Measurements from ENCODE around the gene HOXA11.

DNA sequence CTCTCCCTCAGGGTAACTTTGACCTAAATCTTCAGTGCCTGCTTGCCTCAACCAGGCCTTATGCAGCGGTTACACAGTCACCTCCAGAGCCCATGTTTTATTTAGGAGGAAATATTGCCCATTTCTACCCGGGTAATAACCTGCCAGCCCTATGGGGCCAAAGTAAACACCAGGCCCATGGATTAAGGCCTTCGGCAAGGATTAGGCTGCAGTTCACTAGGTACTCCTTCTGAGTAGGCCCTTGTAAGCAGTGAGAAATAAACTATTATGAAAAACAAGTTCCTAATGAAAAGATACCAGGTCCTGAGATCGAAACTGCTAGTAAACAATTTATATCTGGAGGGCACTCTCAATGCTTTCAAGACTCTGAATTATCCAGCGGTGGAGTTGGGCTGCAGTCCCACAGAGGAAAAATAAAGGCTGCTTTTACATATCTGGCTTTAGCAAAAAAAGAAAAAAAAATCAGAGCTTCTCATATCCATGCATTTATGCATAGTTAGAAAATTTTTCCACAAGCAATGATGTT, 7.2 kb downstream of the HOXA11 start:
- TF ChIP-seq POLR2A (IDR thresholded peaks at IDR 0.05; ENCODE audit: low read depth, low read length) (no peak), SMC3 (IDR thresholded peaks at IDR 0.05; ENCODE audit: low read depth, low read length) (no peak), MAZ (IDR thresholded peaks at IDR 0.05; ENCODE audit: borderline replicate concordance, low read depth, low read length) (no peak), CEBPB (IDR thresholded peaks at IDR 0.05; ENCODE audit: low read depth, low read length) (no peak), MXI1 (IDR thresholded peaks at IDR 0.05; ENCODE audit: borderline replicate concordance, low read depth, low read length) (no peak), RCOR1 (IDR thresholded peaks at IDR 0.05; ENCODE audit: insufficient replicate concordance, low read length) (no peak), RFX5 (IDR thresholded peaks at IDR 0.05; ENCODE audit: low read depth, low read length) (no peak), FOS (IDR thresholded peaks at IDR 0.05; ENCODE audit: low read depth, low read length) (no peak), CHD1 (IDR thresholded peaks at IDR 0.05; ENCODE audit: low read depth, low read length) (no peak)
- TF ChIP-seq, protein P1, sequence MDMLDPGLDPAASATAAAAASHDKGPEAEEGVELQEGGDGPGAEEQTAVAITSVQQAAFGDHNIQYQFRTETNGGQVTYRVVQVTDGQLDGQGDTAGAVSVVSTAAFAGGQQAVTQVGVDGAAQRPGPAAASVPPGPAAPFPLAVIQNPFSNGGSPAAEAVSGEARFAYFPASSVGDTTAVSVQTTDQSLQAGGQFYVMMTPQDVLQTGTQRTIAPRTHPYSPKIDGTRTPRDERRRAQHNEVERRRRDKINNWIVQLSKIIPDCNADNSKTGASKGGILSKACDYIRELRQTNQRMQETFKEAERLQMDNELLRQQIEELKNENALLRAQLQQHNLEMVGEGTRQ (IDR thresholded peaks at IDR 0.05; ENCODE audit: low read depth, low read length) = no peak
- TF ChIP-seq, protein P2, sequence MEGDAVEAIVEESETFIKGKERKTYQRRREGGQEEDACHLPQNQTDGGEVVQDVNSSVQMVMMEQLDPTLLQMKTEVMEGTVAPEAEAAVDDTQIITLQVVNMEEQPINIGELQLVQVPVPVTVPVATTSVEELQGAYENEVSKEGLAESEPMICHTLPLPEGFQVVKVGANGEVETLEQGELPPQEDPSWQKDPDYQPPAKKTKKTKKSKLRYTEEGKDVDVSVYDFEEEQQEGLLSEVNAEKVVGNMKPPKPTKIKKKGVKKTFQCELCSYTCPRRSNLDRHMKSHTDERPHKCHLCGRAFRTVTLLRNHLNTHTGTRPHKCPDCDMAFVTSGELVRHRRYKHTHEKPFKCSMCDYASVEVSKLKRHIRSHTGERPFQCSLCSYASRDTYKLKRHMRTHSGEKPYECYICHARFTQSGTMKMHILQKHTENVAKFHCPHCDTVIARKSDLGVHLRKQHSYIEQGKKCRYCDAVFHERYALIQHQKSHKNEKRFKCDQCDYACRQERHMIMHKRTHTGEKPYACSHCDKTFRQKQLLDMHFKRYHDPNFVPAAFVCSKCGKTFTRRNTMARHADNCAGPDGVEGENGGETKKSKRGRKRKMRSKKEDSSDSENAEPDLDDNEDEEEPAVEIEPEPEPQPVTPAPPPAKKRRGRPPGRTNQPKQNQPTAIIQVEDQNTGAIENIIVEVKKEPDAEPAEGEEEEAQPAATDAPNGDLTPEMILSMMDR (conservative IDR thresholded peaks at IDR 0.05; ENCODE audit: low read depth, low read length) = no peak

Data from IMR-90 (cell line).